HFFc6 (cell line): ENCODE measurements around the gene KCNJ10. TPM values are rescaled to one million over a fixed set of nuclear protein-coding genes. Genes with fewer than 3 reads are reported as not detected.

Experiments
- DNase-seq: peaks from one replicate; pipeline ENCODE4 v3.0.0-alpha.2; 2018
- H3K27ac Mint-ChIP-seq: 2 replicates; pipeline ENCODE4 v1.8.0; 2020; ENCODE audit warnings: mild to moderate bottlenecking, mixed read lengths
- H3K27me3 Mint-ChIP-seq: 2 replicates; pipeline ENCODE4 v1.8.0; 2021; ENCODE audit warnings: mild to moderate bottlenecking, moderate library complexity, mixed read lengths; ENCODE audit not compliant: insufficient read depth
- H3K36me3 Mint-ChIP-seq: 2 replicates; pipeline ENCODE4 v1.8.0; 2021; ENCODE audit warnings: low read depth, mixed read lengths
- H3K4me1 Mint-ChIP-seq: 2 replicates; pipeline ENCODE4 v1.8.0; 2020; ENCODE audit warnings: low read depth, mixed read lengths
- H3K4me3 Mint-ChIP-seq: 2 replicates; pipeline ENCODE4 v1.8.0; 2020; ENCODE audit warnings: mild to moderate bottlenecking, moderate library complexity, mixed read lengths
- H3K9me3 Mint-ChIP-seq: 2 replicates; pipeline ENCODE4 v1.8.0; 2020; ENCODE audit warnings: mild to moderate bottlenecking, mixed read lengths
- total RNA-seq, 6 experiments: library from RNA; stranded (reverse); fragmentation: NEBNext Ultra II Directional; extraction: Animal tissue kit (Norgen Biotek cat#: 25700); gene quantifications; 2 replicates in 1 of 6; 3 replicates in 5 of 6; pipeline ENCODE4 v1.2.3, GENCODE V29; 2021
- TF ChIP-seq, protein P1 (sequence below): fragments of 200-600 bp; sonication (generic); IDR thresholded peaks from 2 replicates; pipeline ENCODE4 v1.5.0; 2021; ENCODE audit warnings: antibody characterized with exemption, mild to moderate bottlenecking

KCNJ10 gene
- total RNA-seq, 6 experiments from 2014 or later = not detected

- TF ChIP-seq, protein P1, sequence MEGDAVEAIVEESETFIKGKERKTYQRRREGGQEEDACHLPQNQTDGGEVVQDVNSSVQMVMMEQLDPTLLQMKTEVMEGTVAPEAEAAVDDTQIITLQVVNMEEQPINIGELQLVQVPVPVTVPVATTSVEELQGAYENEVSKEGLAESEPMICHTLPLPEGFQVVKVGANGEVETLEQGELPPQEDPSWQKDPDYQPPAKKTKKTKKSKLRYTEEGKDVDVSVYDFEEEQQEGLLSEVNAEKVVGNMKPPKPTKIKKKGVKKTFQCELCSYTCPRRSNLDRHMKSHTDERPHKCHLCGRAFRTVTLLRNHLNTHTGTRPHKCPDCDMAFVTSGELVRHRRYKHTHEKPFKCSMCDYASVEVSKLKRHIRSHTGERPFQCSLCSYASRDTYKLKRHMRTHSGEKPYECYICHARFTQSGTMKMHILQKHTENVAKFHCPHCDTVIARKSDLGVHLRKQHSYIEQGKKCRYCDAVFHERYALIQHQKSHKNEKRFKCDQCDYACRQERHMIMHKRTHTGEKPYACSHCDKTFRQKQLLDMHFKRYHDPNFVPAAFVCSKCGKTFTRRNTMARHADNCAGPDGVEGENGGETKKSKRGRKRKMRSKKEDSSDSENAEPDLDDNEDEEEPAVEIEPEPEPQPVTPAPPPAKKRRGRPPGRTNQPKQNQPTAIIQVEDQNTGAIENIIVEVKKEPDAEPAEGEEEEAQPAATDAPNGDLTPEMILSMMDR = no peak
- H3K27ac Mint-ChIP-seq = no peak overlapping the region
- 0 out of 2 replicates have a peak, but pooled peaks cover 2% of the 10 kb centered on the region for H3K4me1 Mint-ChIP-seq
- no peaks in the 10 kb centered on the region for H3K36me3 Mint-ChIP-seq
- DNase-seq = no peak
- H3K4me3 Mint-ChIP-seq = no peak overlapping the region
- no peaks in the 10 kb centered on the region for H3K9me3 Mint-ChIP-seq
- peaks cover 35% of the 10 kb centered on the region for H3K27me3 Mint-ChIP-seq
These were observed 39.7 kb upstream of the KCNJ10 start for GRCh38 chr1:160109686-160110085.

DNA sequence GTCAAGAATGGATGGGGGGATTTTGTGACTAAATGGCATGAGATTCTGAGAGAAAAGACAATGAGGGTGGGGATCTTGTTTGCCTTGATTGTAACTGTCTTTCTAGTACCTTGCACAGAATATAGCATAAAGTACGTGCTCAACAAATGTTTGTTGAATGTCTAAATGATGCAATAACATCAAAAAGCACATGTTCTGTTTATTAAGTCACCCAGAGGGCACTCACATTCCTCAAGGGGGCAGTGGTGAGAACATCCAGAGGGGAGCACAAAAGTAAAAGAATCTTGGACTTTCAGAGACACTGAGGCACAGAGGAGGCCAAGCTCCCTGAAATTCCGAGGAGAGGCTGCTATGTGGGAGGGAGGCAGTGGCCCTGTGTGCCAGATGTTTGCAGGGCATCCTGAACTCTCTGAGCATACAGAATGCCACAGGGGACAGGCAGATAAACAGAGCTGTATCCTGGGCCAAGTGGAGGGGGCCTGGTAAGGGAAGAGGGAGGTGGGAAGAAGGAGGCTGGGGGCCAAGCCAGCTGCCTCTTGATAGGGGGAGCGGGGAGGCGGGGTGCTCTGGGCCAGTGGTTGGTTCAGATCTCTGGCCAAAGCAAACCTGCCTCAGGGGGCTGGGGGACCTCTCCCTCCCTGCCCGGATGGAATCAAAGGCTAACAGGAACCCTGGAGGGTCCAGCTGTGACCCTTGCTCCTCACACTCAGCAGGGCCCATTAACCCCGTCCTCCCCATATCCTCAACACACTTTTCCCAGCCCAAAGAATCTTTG, 39.1 kb upstream of the KCNJ10 start:
- TF ChIP-seq, protein P1 = peak; percentile 78
- H3K27me3 Mint-ChIP-seq = peaks cover 31% of the 10 kb centered on the region
- 0 out of 2 replicates have a peak, but pooled peaks cover 5% of the 10 kb centered on the region for H3K4me1 Mint-ChIP-seq
- H3K27ac Mint-ChIP-seq = no peak overlapping the region
- DNase-seq = peak; percentile 39
- H3K36me3 Mint-ChIP-seq = no peaks in the 10 kb centered on the region
- no peak overlapping the region for H3K4me3 Mint-ChIP-seq
- H3K9me3 Mint-ChIP-seq = no peaks in the 10 kb centered on the region

GRCh38 chr1:160107512-160107911, 37.6 kb upstream of the KCNJ10 start:
- Mint-ChIP-seq H3K36me3 (no peaks in the 10 kb centered on the region), H3K27me3 (peaks cover 28% of the 10 kb centered on the region), H3K27ac (no peak overlapping the region), H3K9me3 (no peaks in the 10 kb centered on the region), H3K4me1 (peaks cover 11% of the 10 kb centered on the region; the same call in 1 of the 2 replicates), H3K4me3 (no peak overlapping the region)
- no peak for DNase-seq
- TF ChIP-seq, protein P1 = no peak

GRCh38 chr1:160105155-160105554, 35.2 kb upstream of the KCNJ10 start:
- TF ChIP-seq, protein P1 = no peak
- peaks cover 18% of the 10 kb centered on the region for H3K27me3 Mint-ChIP-seq
- no peak overlapping the region for H3K27ac Mint-ChIP-seq
- H3K4me1 Mint-ChIP-seq = peaks cover 25% of the 10 kb centered on the region
- H3K36me3 Mint-ChIP-seq = no peaks in the 10 kb centered on the region
- no peak overlapping the region for H3K4me3 Mint-ChIP-seq
- no peaks in the 10 kb centered on the region for H3K9me3 Mint-ChIP-seq
- no peak for DNase-seq

DNA sequence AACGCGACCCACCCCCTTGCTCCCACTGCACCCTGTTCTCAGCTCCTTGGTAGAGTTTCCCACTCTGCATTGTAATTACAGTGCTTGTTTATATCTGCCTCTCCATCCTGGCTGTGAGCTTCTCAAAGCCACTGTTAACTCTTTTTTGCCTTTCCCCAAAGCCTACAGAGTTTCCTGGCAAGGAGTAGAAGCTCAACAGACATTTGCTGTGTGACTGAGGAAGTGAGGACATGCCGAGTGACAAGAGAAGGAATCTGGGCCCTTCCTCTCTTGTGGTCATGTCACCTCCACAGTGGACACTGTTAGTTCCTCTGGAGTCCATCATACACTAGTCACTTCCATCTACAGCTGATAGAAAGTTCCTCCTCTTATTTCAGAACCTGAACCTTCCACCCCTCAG, 34.5 kb upstream of the KCNJ10 start:
- peaks cover 27% of the 10 kb centered on the region for H3K4me1 Mint-ChIP-seq
- no peaks in the 10 kb centered on the region for H3K36me3 Mint-ChIP-seq
- H3K27ac Mint-ChIP-seq = no peak overlapping the region
- H3K9me3 Mint-ChIP-seq = no peaks in the 10 kb centered on the region
- TF ChIP-seq, protein P1 = no peak
- H3K27me3 Mint-ChIP-seq = peaks cover 14% of the 10 kb centered on the region
- no peak overlapping the region for H3K4me3 Mint-ChIP-seq
- DNase-seq = no peak
